Measurements from ENCODE around the gene GRIN2C.

GRCh38 chr17:74879308-74879707 lies 19.6 kb upstream of the GRIN2C start:
- TF ChIP-seq CTCF (IDR thresholded peaks at IDR 0.05), result no peak
- TF ChIP-seq EP300 (IDR thresholded peaks at IDR 0.05), result no peak

Measured in sigmoid colon (tissue), 4 donors.